ENCODE results near the gene MKRN1.

DNA sequence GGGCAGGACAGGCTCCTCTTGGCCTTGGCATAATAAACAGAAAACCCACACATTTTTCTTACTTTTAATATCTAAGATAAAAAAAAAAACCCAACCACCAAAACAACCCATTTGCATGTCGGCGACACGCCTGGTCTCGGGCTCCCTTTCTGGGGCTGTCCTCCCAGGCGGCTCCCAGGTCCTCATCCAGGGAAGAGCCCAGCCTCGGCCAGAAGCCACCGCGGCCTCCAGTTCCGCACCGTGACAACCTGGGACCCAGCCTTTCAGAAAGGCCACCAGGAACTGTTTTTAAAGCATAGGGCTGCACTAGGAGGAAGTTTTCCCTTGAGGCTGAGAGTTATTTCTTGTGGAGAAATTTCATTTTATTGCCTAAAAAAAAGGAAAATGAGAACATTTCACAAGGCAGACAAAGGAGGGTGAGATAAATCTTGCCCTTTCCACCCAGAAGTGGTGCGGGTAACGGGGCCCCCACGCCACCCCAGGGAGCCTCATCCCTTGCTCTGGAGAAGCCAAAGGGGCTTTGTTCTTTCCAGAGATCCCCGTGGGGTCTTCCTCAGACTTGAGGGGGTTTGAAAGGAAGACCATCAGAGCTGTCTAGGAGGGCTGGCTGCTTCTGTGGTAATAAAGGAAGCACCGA is 39.2 kb upstream of the MKRN1 start:
- TF ChIP-seq, protein P1, sequence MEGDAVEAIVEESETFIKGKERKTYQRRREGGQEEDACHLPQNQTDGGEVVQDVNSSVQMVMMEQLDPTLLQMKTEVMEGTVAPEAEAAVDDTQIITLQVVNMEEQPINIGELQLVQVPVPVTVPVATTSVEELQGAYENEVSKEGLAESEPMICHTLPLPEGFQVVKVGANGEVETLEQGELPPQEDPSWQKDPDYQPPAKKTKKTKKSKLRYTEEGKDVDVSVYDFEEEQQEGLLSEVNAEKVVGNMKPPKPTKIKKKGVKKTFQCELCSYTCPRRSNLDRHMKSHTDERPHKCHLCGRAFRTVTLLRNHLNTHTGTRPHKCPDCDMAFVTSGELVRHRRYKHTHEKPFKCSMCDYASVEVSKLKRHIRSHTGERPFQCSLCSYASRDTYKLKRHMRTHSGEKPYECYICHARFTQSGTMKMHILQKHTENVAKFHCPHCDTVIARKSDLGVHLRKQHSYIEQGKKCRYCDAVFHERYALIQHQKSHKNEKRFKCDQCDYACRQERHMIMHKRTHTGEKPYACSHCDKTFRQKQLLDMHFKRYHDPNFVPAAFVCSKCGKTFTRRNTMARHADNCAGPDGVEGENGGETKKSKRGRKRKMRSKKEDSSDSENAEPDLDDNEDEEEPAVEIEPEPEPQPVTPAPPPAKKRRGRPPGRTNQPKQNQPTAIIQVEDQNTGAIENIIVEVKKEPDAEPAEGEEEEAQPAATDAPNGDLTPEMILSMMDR (IDR thresholded peaks at IDR 0.05), result no peak
- TF ChIP-seq POLR2A (IDR thresholded peaks at IDR 0.05) (no peak), POLR2AphosphoS5 (IDR thresholded peaks at IDR 0.05) (no peak), EP300 (IDR thresholded peaks at IDR 0.05) (no peak)
